OCI-LY7 (cell line): ENCODE measurements around the gene RFNG. TPM values are rescaled to one million over a fixed set of nuclear protein-coding genes. Genes with fewer than 3 reads are reported as not detected.

Experiments used
- BruUV-seq: library from RNA; stranded (reverse); fragments of 400-500 nt; replicated peaks from 2 replicates; lab custom pipeline; 2021; lab: Mats Ljungman, UMichigan
- CTCF ChIA-PET: fragments of 300-600 bp; sonication (Branson Sonifier 250); formaldehyde crosslinking; loops from one replicate; lab custom pipeline; 2022; ENCODE audit warnings: antibody characterized with exemption; ENCODE audit not compliant: unreplicated experiment; lab: Charles Lee
- POLR2A ChIA-PET: fragments of 300-600 bp; sonication (Branson Sonifier 250); formaldehyde crosslinking; loops from one replicate; lab custom pipeline; 2022; ENCODE audit warnings: antibody characterized with exemption; lab: Charles Lee
- DNase-seq: peaks from one replicate; pipeline ENCODE4 v3.0.0-alpha.2; 2015; ENCODE audit warnings: low spot score
- H2AFZ ChIP-seq: fragments of 200-600 bp; sonication (generic), shearing (Covaris generic); 2 replicates; pipeline ENCODE4 v1.6.1; 2014; ENCODE audit warnings: mild to moderate bottlenecking, antibody characterized with exemption, low read length, moderate library complexity
- H3K27ac ChIP-seq: fragments of 200-600 bp; sonication (generic); 2 replicates; pipeline ENCODE4 v1.5.1; 2014; ENCODE audit warnings: mixed run types, low read depth, mild to moderate bottlenecking, moderate library complexity, low read length, inconsistent platforms; ENCODE audit not compliant: poor library complexity, severe bottlenecking
- H3K36me3 ChIP-seq: fragments of 200-600 bp; sonication (generic); 2 replicates; pipeline ENCODE4 v1.6.1; 2014; ENCODE audit warnings: mild to moderate bottlenecking, antibody characterized with exemption, low read length, moderate library complexity, mixed read lengths; ENCODE audit not compliant: insufficient read depth
- H3K4me1 ChIP-seq: fragments of 200-600 bp; sonication (generic); 2 replicates; pipeline ENCODE4 v1.5.1; 2014; ENCODE audit warnings: mild to moderate bottlenecking, low read length; ENCODE audit not compliant: insufficient read depth, poor library complexity, severe bottlenecking
- H3K4me2 ChIP-seq: fragments of 200-600 bp; sonication (generic); 2 replicates; pipeline ENCODE4 v1.6.1; 2014; ENCODE audit warnings: mild to moderate bottlenecking, low read length
- H3K4me3 ChIP-seq: fragments of 200-600 bp; sonication (generic); 2 replicates; pipeline ENCODE4 v1.5.1; 2014; ENCODE audit warnings: mild to moderate bottlenecking, low read depth, low read length; ENCODE audit not compliant: poor library complexity, severe bottlenecking
- H3K79me2 ChIP-seq: fragments of 200-600 bp; sonication (generic); 2 replicates; pipeline ENCODE4 v1.6.1; 2016; ENCODE audit warnings: low read depth, mild to moderate bottlenecking, low read length, moderate library complexity, mixed read lengths; ENCODE audit not compliant: insufficient read depth
- H3K9me2 ChIP-seq: fragments of 200-600 bp; sonication (generic); 2 replicates; pipeline ENCODE4 v1.6.1; 2016; ENCODE audit warnings: mild to moderate bottlenecking, low read length, mixed read lengths; ENCODE audit not compliant: insufficient read depth
- H3K9me3 ChIP-seq: fragments of 200-600 bp; sonication (generic); 2 replicates; pipeline ENCODE4 v1.6.1; 2014; ENCODE audit warnings: mild to moderate bottlenecking, mixed run types, low read length, mixed read lengths
- H4K20me1 ChIP-seq: fragments of 200-600 bp; sonication (generic); 2 replicates; pipeline ENCODE4 v1.6.1; 2014; ENCODE audit warnings: mild to moderate bottlenecking, antibody characterized with exemption, low read length, moderate library complexity, mixed read lengths; ENCODE audit not compliant: insufficient read depth
- CTCF ChIP-seq: fragments of 200-600 bp; sonication (generic); conservative IDR thresholded peaks from 2 replicates; pipeline ENCODE4 v1.5.1; 2014; ENCODE audit warnings: mild to moderate bottlenecking, antibody characterized with exemption, low read length, moderate library complexity, mixed read lengths
- EZH2phosphoT487 ChIP-seq: fragments of 200-600 bp; sonication (generic); IDR thresholded peaks from 2 replicates; pipeline ENCODE4 v1.6.1; 2018; ENCODE audit warnings: low read depth, borderline replicate concordance, mild to moderate bottlenecking, mixed run types, antibody characterized with exemption, low read length, moderate library complexity, mixed read lengths
- intact Hi-C: fragments of 100-400 bp; cut with micrococcal nuclease; formaldehyde crosslinking; loops from one replicate; pipeline ENCODE4 v1.10.0; 2022; ENCODE audit not compliant: unreplicated experiment
- total RNA-seq, 2 experiments: library from RNA; depleted of rRNA in 1 of 2; stranded (reverse); fragments of >200 nt in 1 of 2; shearing (Covaris generic) in 1 of 2; gene quantifications; 2 replicates each; pipeline ENCODE4 v1.2.3, GENCODE V29; 2014 to 2022

Gene RFNG
- total RNA-seq, 2 experiments from 2014 or later, result 47.3 to 59.4 TPM

GRCh38 chr17:82059272-82060000 lies 7.8 kb upstream of the RFNG start:
- H2AFZ ChIP-seq, result no peak overlapping the region
- DNase-seq, result no peak
- intact Hi-C loops, result no loop called here
- TF ChIP-seq CTCF (no peak), EZH2phosphoT487 (no peak)
- H3K4me3 ChIP-seq, result no peak overlapping the region
- H3K9me2 ChIP-seq, result no peaks in the 10 kb centered on the region
- H3K36me3 ChIP-seq, result peaks cover 97% of the 10 kb centered on the region
- peaks cover 9% of the 10 kb centered on the region; the same call in 1 of the 2 replicates for H3K79me2 ChIP-seq
- no peaks in the 10 kb centered on the region for H3K9me3 ChIP-seq
- no peak overlapping the region for H3K4me2 ChIP-seq
- POLR2A ChIA-PET, result no interaction called here
- no TSS peak for BruUV-seq
- peaks cover 9% of the 10 kb centered on the region for H3K4me1 ChIP-seq
- no peaks in the 10 kb centered on the region; the same call in 1 of the 2 replicates for H4K20me1 ChIP-seq
- CTCF ChIA-PET, result no interaction called here
- no peak overlapping the region for H3K27ac ChIP-seq

GRCh38 chr17:82058855-82059249 lies 7.2 kb upstream of the RFNG start:
- CTCF ChIA-PET, result no interaction called here
- no TSS peak for BruUV-seq
- intact Hi-C loops, result no loop called here

More at GRCh38 chr17:82058855-82059249, 7.2 kb upstream of the RFNG start:
- H3K9me3 ChIP-seq, result no peaks in the 10 kb centered on the region
- H3K9me2 ChIP-seq, result no peaks in the 10 kb centered on the region
- H2AFZ ChIP-seq, result no peak overlapping the region
- H3K27ac ChIP-seq, result no peak overlapping the region
- H3K4me3 ChIP-seq, result no peak overlapping the region
- H3K4me2 ChIP-seq, result no peak overlapping the region
- peaks cover 3% of the 10 kb centered on the region for H3K4me1 ChIP-seq
- H3K36me3 ChIP-seq, result peaks cover 97% of the 10 kb centered on the region
- no peak for DNase-seq
- POLR2A ChIA-PET, result no interaction called here
- TF ChIP-seq EZH2phosphoT487 (no peak), CTCF (no peak)
- H4K20me1 ChIP-seq, result no peaks in the 10 kb centered on the region; the same call in 1 of the 2 replicates
- H3K79me2 ChIP-seq, result peaks cover 3% of the 10 kb centered on the region; the same call in 1 of the 2 replicates
